Middle frontal gyrus (tissue), 1 donor: Measurements from ENCODE around the gene LINC01488.

Experiments
- DNase-seq: peaks from one replicate; pipeline ENCODE4 v3.0.0-alpha.2; 2015; ENCODE audit warnings: low spot score; ENCODE audit errors: extremely low spot score

The LINC01488 gene

GRCh38 chr11:69492201-69492991 lies 10.9 kb downstream of the LINC01488 start:
- no peak for DNase-seq

- no peak for DNase-seq
These were observed 12.7 kb downstream of the LINC01488 start for GRCh38 chr11:69493931-69494821.

GRCh38 chr11:69494851-69495250 lies 13.4 kb downstream of the LINC01488 start:
- DNase-seq: no peak

- DNase-seq: no peak
These were observed 14.2 kb downstream of the LINC01488 start for GRCh38 chr11:69495441-69496201.

GRCh38 chr11:69496202-69496557 lies 14.7 kb downstream of the LINC01488 start:
- DNase-seq: no peak

GRCh38 chr11:69496631-69497220 lies 15.3 kb downstream of the LINC01488 start:
- DNase-seq: no peak

GRCh38 chr11:69497221-69497787 lies 15.8 kb downstream of the LINC01488 start:
- no peak for DNase-seq

GRCh38 chr11:69498614-69499175 lies 17.2 kb downstream of the LINC01488 start:
- no peak for DNase-seq

- DNase-seq: no peak
These were observed 17.9 kb downstream of the LINC01488 start for GRCh38 chr11:69499186-69499917.

- DNase-seq: no peak
These were observed 18.4 kb downstream of the LINC01488 start for GRCh38 chr11:69499918-69500284.

GRCh38 chr11:69500285-69501120 lies 19.0 kb downstream of the LINC01488 start:
- no peak for DNase-seq

GRCh38 chr11:69501121-69501489 lies 19.6 kb downstream of the LINC01488 start:
- no peak for DNase-seq

GRCh38 chr11:69501891-69502860 lies 20.7 kb downstream of the LINC01488 start:
- DNase-seq: no peak

- no peak for DNase-seq
These were observed 22.7 kb downstream of the LINC01488 start for GRCh38 chr11:69504127-69504526.

GRCh38 chr11:69504576-69505335 lies 23.3 kb downstream of the LINC01488 start:
- no peak for DNase-seq

GRCh38 chr11:69508974-69509373 lies 27.5 kb downstream of the LINC01488 start:
- DNase-seq: no peak

- no peak for DNase-seq
These were observed 27.9 kb downstream of the LINC01488 start for GRCh38 chr11:69509381-69509780.
